NCI-H2171 treated with DMSO at 0.1 percent for 48 hours (cell line): ENCODE results near the gene PTGER2.

Experiments used
- DNase-seq: peaks from one replicate; lab custom pipeline; 2025; lab: John Stamatoyannopoulos, UW

PTGER2 gene

GRCh38 chr14:52305014-52305413 lies 9.1 kb upstream of the PTGER2 start:
- no peak for DNase-seq

DNA sequence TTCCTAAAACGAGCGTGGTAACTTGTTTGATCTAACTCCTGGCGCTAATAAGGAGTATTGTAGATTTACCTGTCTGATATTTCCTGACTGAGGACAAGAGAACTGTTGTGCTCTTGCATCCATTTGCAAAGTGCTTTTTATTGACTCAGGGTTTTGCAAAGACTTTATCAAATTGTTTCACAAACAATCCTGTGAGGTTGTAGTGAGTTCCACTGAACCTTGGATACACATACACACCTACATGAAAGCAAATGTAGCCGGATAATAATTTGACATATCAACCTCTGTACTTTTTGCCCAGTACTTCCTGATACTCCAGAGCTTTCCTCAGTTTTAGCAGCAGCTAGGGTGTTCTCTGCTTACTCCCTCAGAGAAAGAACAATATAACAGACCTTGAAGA lies 6.7 kb upstream of the PTGER2 start:
- DNase-seq = no peak

GRCh38 chr14:52307905-52308304 lies 6.2 kb upstream of the PTGER2 start:
- DNase-seq = no peak

DNA sequence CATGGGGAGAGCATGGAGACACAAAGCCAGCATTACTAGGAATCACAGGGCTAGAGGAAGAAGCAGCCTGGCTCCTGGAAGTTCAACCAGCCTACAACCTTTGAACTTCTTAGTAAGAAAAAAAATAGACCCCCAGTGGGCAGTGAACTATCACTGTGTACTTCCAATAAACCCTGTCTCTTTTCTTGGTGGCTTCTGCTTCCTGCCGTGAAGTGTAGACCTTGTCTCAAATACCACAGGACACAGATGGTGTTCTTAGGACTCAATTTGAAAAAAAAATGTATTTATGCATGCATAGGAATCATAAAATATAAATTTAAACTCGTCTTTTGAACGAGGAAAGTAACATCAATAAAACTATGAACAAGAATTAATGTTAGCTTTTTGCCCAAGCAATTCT lies 3.6 kb upstream of the PTGER2 start:
- DNase-seq = no peak

- no peak for DNase-seq
Observed at GRCh38 chr14:52312931-52313355, 1.2 kb upstream of the PTGER2 start.

- DNase-seq = no peak
Observed at GRCh38 chr14:52313462-52313861, 650 bp upstream of the PTGER2 start.

GRCh38 chr14:52314595-52315354 lies 663 bp downstream of the PTGER2 start:
- no peak for DNase-seq

DNA sequence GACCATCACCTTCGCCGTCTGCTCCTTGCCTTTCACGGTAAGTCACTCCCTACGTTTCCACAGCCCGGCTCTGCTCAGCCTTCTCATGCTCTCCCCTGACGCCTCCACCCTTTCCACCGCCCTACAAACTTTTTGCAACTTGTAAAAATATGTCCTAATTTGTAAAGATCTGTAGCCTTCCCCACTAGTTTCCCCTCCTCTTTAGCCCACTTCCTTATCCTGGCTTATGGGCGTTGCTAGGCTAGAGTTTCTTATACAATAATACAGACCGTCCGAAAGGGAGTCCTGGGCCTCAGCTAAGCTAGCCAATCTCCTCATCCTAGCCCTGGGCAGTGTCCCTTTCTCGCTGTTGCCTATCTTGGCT lies 1.2 kb downstream of the PTGER2 start:
- DNase-seq = no peak

DNA sequence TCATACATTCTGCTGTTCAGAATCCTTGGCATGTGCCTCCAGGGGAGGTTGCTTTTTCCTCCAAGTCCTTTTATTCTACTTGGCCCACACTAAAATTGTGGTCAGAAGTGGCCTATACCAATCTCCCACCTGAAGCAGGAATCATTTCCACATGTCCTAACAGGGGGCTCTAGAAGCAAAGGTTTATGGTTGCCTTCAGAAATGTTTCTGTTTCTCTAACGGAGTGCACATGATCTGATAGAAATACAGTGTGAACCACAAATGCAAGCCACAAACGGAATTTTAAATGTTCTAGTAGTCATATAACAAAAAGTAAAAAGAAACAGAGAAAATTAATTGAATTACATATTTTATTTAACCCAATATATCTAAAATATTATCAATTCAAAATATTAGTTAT lies 4.0 kb downstream of the PTGER2 start:
- no peak for DNase-seq

- DNase-seq = no peak
Observed at GRCh38 chr14:52318826-52319645, 4.9 kb downstream of the PTGER2 start.

GRCh38 chr14:52319919-52320318 lies 5.8 kb downstream of the PTGER2 start:
- DNase-seq = no peak

DNA sequence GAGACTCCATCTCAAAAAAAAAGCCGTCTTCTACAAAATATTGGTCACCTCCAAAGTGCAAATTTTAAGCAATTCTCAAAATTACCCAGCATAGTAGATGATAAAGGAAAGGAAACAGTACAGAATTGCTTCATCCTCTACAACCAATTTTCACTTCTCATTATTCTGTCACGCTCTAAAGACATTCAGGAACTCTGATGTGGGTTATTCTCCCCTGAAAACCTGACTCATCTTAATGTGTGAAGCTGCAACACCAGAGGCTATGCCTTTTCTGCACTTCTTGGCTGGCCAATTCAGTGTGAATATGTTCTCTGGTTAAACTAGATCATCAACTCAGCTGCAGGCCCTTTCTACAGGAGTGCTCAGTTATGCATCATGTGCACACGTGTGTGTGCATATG lies 11.0 kb downstream of the PTGER2 start:
- no peak for DNase-seq

DNA sequence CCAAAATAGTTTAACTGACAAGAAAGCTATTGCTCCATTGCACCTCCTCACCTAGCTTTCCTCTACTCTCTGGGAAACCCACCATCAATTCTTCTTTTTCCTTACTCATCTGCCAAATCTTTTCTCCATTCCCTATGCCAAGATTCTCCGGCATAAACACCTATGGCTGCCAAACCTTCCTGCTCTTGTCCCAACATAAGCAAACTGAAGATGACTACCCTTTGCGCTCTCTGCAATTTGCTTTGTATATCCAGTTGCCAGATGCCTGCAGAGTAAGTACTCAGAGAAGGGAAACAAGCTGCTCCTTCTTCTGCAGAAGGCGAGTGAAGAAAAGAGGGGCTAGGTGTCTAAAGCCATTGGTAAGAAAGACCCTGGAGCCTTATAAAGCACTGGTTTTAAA lies 11.5 kb downstream of the PTGER2 start:
- DNase-seq = no peak

DNA sequence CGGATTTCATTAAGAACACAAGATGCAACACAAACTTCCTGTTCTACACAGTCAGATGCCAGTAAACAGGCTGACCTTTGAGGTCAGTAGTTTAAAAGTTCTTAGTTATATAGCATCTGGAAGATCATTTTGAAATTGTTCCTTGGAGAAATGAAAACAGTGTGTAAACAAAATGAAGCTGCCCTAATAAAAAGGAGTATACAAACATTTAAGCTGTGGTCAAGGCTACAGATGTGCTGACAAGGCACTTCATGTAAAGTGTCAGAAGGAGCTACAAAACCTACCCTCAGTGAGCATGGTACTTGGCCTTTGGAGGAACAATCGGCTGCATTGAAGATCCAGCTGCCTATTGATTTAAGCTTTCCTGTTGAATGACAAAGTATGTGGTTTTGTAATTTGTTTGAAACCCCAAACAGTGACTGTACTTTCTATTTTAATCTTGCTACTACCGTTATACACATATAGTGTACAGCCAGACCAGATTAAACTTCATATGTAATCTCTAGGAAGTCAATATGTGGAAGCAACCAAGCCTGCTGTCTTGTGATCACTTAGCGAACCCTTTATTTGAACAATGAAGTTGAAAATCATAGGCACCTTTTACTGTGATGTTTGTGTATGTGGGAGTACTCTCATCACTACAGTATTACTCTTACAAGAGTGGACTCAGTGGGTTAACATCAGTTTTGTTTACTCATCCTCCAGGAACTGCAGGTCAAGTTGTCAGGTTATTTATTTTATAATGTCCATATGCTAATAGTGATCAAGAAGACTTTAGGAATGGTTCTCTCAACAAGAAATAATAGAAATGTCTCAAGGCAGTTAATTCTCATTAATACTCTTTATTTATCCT lies 13.5 kb downstream of the PTGER2 start:
- DNase-seq = no peak

DNA sequence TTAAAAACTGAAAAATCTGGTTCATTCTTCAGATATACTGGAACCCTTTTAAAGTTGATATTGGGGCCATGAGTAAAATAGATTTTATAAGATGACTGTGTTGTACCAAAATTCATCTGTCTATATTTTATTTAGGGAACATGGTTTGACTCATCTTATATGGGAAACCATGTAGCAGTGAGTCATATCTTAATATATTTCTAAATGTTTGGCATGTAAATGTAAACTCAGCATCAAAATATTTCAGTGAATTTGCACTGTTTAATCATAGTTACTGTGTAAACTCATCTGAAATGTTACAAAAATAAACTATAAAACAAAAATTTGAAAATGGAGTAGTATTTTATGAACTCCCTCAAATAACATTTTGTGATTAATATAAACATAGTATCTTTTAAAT lies 14.2 kb downstream of the PTGER2 start:
- DNase-seq = no peak

DNA sequence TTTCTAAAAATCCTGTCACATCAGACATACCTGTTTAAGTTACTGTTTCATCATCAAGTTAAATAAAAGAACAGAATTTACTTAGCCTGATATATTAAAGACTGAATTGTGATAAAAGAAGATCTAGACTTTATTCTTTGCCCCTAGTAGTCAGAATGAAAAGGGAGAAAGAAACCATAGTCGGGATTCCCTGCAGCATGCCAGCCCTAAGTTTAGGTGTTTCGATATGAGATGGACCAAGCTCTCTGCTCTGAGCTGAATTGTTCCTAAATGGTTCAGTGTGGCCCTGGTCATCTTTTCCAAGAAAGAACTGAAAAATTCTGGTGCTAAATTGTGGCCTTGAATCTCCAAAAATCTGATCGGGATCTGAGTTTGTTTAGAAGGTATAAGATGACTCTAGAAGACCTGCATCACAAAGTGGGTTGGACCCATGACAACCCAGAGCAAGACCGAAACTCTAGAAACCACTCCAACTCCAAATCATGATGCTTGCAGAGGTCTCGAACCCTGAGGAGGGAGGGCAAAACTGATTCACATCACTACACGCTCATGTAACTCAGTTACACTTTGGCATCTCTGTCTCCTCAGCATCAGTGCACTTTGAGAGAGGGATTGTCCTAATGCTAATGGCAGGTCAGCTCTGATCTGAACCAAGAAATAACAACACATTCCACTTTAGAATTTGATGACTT lies 15.7 kb downstream of the PTGER2 start:
- DNase-seq = no peak

GRCh38 chr14:52332269-52332668 lies 18.2 kb downstream of the PTGER2 start:
- DNase-seq = no peak

DNA sequence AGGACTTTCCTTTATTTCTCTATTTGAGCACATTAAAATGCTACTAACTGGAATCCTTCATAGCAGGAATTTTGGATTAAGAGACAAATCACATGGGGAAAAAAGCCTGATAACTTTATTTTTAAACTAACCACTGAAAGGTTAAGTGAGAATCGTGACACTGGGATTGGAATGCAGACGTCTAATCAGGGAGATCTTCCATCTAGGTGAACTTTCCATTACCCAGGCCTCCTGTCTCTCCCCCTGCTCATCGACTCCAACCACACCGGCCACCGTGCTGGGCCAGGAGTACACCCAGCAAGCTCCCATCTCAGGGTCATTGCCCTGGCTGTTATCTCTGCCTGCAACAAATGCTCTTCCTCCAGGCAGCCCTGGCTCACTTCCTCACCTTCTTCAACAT lies 19.0 kb downstream of the PTGER2 start:
- no peak for DNase-seq

DNA sequence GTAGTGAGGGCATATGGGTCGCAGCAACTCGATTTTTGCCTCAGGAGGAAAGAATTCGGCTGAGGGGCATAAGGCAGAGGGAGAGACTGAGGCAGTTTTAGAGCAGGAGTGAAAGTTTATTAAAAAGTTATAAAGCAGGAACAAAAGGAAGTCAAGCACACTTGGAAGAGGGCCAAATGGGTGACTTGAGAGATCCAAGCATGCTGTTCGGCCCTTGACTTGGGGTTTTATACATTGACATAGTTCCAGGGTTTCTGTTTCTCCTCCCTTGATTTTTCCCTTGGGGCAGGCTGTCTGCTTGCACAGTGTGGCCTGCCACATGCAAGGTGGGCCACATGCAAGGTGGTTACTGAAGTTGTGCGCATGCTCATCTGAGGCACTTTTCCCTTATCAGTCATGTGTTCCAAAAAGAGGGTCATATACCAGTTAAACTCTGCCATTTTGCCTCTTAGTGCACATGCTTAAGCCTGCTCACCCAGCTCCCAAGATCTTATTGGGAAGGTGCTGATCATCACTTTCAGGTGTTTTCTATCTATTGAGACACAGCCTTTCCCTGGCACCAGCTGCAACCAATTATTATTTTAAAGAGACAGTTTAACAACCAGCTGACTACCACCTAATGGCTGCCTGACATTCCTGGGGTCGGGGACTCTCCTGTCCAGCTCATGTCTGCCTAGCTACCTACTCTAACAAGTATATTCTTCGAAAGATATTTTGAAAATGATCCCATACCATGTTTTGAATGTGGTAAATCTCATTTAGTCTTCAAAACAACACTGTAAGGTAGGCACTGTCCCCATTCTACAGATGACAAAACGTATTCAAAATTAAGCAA lies 19.9 kb downstream of the PTGER2 start:
- no peak for DNase-seq

DNA sequence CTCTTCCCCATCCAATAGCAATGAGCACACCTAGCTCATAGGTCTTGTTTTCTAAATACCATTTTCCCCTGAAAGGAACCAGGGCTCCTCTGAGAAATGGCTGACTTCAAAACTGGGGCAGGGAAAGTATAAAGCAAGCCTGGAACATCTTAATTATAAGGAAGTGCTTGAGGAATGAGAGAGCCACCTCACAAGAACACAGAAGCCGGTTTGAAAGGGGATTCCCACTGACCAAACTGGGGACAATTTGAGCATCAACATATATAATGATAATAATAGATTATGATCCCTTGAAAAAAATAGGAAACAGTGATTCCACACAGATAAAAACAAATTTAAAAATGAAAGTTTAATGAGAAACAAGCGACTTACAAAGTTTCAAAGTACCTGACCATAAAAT lies 22.1 kb downstream of the PTGER2 start:
- DNase-seq = no peak

- DNase-seq = peak; percentile 76
Observed at GRCh38 chr14:52338051-52338681, 24.1 kb downstream of the PTGER2 start.
